Prostate gland (tissue), 2 donors: ENCODE data around the gene FNDC3B. TPM values are rescaled to one million over a fixed set of nuclear protein-coding genes. Genes with fewer than 3 reads are reported as not detected.
A peak's percentile ranks its signal among the peaks of the same experiment; 100 is the strongest.

ENCODE experiments used
- DNase-seq: peaks from one replicate; pipeline ENCODE4 v3.0.0-alpha.2; 2019; ENCODE audit warnings: low spot score
- H3K27ac ChIP-seq, 2 donors: fragments of 200-600 bp; sonication (generic); 2 replicates each; pipeline ENCODE4 v1.5.1; 2017 to 2019
- H3K27me3 ChIP-seq: fragments of 200-600 bp; sonication (generic); replicated peaks from 2 replicates; pipeline ENCODE4 v1.5.1; 2019; ENCODE audit not compliant: insufficient read depth
- H3K36me3 ChIP-seq, 2 donors: fragments of 200-600 bp; sonication (generic); 1 replicate in 1 of 2; 2 replicates in 1 of 2; pipeline versions ENCODE4 v1.5.1 to v1.8.1; 2017 to 2019
- H3K4me1 ChIP-seq: fragments of 200-600 bp; sonication (generic); replicated peaks from 2 replicates; pipeline ENCODE4 v1.5.1; 2019
- H3K4me3 ChIP-seq, 2 donors: fragments of 200-600 bp; sonication (generic); 2 replicates each; pipeline ENCODE4 v1.5.1; 2017 to 2019
- H3K9me3 ChIP-seq: fragments of 200-600 bp; sonication (generic); 2 replicates; pipeline ENCODE4 v1.5.1; 2017
- POLR2A ChIP-seq: fragments of 450-650 bp; IDR thresholded peaks from one replicate; pipeline ENCODE4 v1.6.1; 2016; ENCODE audit warnings: antibody characterized with exemption, mild to moderate bottlenecking
- POLR2AphosphoS5 ChIP-seq: sonication (generic); formaldehyde crosslinking; IDR thresholded peaks from one replicate; pipeline ENCODE4 v1.6.1; 2017; ENCODE audit warnings: antibody characterized with exemption
- WGBS: methylation state at CpG from one replicate; pipeline ENCODE4 v1.1.5; 2018; 5-methylcytosine and 5-hydroxymethylcytosine counted together
- intact Hi-C: fragments of 100-400 bp; cut with DNase I; formaldehyde crosslinking; loops from one replicate; pipeline ENCODE4 v1.14.2; 2022
- total RNA-seq, 2 donors: library from RNA; depleted of rRNA; stranded (reverse); fragments of >200 nt; gene quantifications; one replicate each; pipeline ENCODE4 v1.1.0, GENCODE V29; 2016
- TF ChIP-seq, protein P1 (sequence below), 4 experiments: fragments of 200-600 bp in 2 of 4; fragments of 450-650 bp in 2 of 4; sonication (generic) in 2 of 4; IDR thresholded peaks; 1 replicate in 3 of 4; 2 replicates in 1 of 4; pipeline ENCODE4 v1.5.1; 2016 to 2019; ENCODE audit warnings: antibody characterized with exemption in 4 of 4, mild to moderate bottlenecking in 2 of 4, moderate library complexity in 2 of 4

Gene FNDC3B
- total RNA-seq, 2 donors from 2014 or later = 35.9 to 62.4 TPM

DNA sequence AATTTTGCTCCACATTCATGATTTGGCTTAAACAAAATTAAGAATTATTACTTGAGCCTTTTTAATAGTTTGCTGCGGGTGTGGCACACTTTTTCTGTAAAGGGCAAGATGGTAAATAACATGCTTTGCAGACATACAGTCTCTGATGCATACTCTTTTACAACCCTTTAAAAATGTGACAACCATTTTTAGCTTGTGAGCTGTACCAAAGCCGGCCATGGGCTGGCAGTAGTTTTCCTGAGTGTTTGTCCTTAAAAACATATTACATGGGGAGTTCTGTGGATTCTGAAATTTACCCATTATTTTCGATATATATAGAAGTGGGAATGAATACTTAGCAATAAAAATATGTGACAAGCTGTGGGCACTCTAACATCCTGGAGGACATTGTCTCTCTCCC is 163.4 kb downstream of the FNDC3B start:
- H3K27ac ChIP-seq = peak overlapping the region; percentile 0 to 67
- peaks cover 25% of the 10 kb centered on the region for H3K4me1 ChIP-seq

DNA sequence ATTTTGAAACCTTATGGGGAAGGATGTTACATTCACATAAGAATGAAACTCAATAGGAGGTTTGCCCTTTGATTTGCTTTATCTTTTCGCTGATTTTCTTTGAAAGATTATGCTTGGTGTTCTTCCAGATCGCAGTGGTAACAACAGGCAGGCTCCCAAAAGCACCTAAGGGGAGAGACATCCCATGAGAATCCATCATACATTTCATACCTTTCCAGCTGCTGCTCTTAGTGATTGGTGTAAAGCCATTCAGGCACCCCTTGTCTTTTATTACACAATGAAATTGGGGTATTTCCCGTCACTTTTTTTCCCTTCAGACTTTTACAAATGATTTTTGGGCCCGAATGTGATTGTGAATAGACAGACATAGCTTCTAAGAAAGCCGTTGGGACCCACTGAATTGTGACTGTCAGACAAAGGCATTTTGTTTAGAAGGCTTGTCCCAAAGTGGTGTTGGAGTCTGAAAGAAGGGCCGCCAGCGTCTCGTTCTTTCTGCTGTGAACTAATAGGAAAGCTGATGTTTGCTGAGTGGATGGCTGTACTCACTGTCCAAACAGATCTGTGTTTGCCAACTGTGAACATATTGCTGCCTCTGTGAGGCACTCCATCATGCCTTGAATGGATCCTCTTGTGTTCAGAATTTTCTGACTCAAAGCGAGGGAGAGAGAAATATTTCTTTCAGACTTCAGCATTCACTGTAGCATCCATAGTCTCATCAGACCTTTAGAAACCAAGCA is 164.3 kb downstream of the FNDC3B start:
- H3K27ac ChIP-seq = peak overlapping the region; percentile 47 to 67
- H3K27me3 ChIP-seq = no peaks in the 10 kb centered on the region
- peak; percentile 80 for DNase-seq
- no peaks in the 10 kb centered on the region for H3K9me3 ChIP-seq
- 18% methylated on average over 9 of the region's 9 CpGs for WGBS
- no peaks in the 10 kb centered on the region for H3K36me3 ChIP-seq
- intact Hi-C loops = loop anchor here (5.0 kb wide), 2 partner anchors 66 to 166 kb away; partner anchors contain the start of gene FNDC3B
- peak overlapping the region in 1 of 2 donors; percentile 5 for H3K4me3 ChIP-seq
- peaks cover 25% of the 10 kb centered on the region for H3K4me1 ChIP-seq
- TF ChIP-seq POLR2AphosphoS5 = peak; percentile 75
- TF ChIP-seq, protein P1, sequence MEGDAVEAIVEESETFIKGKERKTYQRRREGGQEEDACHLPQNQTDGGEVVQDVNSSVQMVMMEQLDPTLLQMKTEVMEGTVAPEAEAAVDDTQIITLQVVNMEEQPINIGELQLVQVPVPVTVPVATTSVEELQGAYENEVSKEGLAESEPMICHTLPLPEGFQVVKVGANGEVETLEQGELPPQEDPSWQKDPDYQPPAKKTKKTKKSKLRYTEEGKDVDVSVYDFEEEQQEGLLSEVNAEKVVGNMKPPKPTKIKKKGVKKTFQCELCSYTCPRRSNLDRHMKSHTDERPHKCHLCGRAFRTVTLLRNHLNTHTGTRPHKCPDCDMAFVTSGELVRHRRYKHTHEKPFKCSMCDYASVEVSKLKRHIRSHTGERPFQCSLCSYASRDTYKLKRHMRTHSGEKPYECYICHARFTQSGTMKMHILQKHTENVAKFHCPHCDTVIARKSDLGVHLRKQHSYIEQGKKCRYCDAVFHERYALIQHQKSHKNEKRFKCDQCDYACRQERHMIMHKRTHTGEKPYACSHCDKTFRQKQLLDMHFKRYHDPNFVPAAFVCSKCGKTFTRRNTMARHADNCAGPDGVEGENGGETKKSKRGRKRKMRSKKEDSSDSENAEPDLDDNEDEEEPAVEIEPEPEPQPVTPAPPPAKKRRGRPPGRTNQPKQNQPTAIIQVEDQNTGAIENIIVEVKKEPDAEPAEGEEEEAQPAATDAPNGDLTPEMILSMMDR (IDR thresholded peaks at IDR 0.05) = no peak

More for the DNA sequence above, 163.4 kb downstream of the FNDC3B start:
- Histone ChIP-seq H3K27me3 (no peaks in the 10 kb centered on the region), H3K36me3 (no peaks in the 10 kb centered on the region), H3K4me3 (no peak overlapping the region), H3K9me3 (no peaks in the 10 kb centered on the region)
- intact Hi-C loops = loop anchor here (5.0 kb wide), 2 partner anchors 65 to 165 kb away; partner anchors contain the start of gene FNDC3B
- DNase-seq = no peak
- TF ChIP-seq POLR2A (no peak), POLR2AphosphoS5 (no peak)
- 55% methylated on average over 3 of the region's 3 CpGs for WGBS

DNA sequence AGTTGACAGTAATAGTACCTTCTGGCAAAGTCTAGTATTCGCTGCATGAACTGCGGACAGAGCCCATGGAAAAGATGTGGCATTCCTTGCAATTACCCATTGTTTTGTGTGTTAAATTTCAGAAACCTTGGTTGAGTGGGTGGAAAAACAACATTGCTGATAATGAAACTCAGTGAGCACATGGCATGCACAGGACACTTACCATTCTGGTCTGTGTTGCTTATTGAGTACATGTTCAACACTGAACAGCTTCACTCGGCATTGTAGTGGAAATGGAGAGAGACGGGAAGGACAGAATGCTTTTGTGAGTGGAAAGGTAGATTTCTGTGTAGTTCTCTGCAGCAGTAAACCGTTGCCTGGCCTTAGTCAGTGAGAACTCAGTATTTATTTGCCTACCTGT is 165.3 kb downstream of the FNDC3B start:
- Histone ChIP-seq H3K4me3 (no peak overlapping the region), H3K27me3 (no peaks in the 10 kb centered on the region), H3K36me3 (no peaks in the 10 kb centered on the region), H3K4me1 (peaks cover 25% of the 10 kb centered on the region), H3K9me3 (no peaks in the 10 kb centered on the region), H3K27ac (peak overlapping the region in 1 of 2 donors; percentile 33)
- no peak for DNase-seq
- TF ChIP-seq POLR2A (no peak), POLR2AphosphoS5 (no peak)
- TF ChIP-seq, protein P1 (IDR thresholded peaks at IDR 0.05) = no peak
- WGBS = 68% methylated on average over 5 of the region's 5 CpGs
- intact Hi-C loops = loop anchor here (5.0 kb wide), 2 partner anchors 67 to 167 kb away; partner anchors contain the start of gene FNDC3B

DNA sequence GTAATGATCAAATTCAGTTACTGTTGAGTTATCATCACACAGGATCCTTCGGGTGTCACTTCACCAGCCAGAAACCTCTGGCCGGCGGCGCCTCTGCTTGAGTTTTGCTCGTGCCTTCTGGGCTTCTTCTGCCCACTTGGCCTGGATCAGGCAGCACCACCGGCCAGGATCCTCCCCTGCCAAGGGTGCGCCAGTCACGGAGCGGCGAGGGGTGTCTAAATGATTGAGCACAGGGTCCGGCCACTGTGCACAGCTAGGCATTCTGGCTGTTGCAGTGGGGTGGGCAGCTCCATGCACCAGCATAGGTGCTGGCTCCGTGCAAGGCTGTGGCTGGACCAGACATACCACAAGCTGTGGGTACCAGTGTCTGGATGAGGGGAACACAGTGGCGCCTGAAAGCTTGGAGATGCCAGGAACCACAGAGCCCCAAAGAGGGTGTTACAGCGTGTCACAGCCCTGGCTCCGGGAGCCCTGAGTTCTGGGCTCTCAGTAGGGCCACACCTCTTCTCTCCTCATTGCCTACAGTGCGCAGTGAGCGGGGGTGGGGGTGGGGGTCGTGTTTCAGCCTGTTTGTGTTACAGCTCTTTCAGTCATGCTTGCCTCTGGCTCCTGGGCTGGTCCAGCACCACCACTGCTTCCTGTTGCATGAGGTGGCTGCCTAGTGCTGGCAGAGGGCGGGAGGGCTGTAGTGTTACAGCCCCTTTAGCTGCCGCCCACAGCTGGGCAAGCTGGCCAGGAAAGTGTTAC is 169.4 kb downstream of the FNDC3B start:
- Histone ChIP-seq H3K27me3 (no peaks in the 10 kb centered on the region), H3K27ac (no peak overlapping the region), H3K4me3 (no peak overlapping the region), H3K9me3 (no peaks in the 10 kb centered on the region), H3K4me1 (peaks cover 11% of the 10 kb centered on the region), H3K36me3 (no peaks in the 10 kb centered on the region)
- WGBS = 88% methylated on average over 20 of the region's 20 CpGs
- intact Hi-C loops = no loop called here
- no peak for DNase-seq
- TF ChIP-seq, protein P1 (IDR thresholded peaks at IDR 0.05) = no peak
